ENCODE data around the gene SCGB3A2.
"Not testable (repeated sequence)": the region's sequence is repeated elsewhere in the genome, so short reads cannot be mapped to it uniquely, and the experiment has no call there.

SCGB3A2 gene

DNA sequence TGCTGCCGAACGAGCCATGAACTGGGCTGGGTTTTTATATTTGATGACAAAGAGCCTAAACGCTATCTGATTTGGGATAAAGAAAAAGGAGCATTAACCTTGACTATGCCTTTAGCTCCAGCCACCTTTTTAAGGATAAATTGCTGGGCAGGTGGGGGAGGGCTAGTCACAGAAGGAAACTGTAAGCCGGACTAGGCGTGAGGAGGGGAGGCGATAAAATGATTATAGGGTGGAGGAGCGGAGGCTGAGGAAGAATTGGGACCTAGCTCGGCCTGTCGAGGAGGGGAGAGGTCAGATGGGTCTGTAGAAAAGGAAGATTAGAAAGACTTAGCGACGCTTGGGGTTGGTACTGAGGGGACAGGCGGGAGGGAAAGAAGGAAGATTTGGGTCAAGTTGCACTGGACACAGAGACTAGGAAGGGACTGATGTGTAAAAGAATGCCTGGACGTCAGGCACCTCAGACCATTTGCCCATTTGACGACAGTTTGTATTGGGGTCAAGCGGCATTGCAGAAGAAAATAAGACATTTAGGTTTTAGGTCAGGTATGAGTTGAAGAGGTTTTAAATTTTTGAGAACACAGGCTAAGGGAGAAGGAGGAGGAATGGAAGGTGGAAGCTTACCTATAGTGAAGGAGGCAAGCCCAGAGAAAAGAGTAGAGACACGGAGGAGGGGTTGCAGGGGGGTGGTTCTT is 5.6 kb upstream of the SCGB3A2 start:
- not testable (repeated sequence) for H3K36me3 Mint-ChIP-seq (ENCODE audit: insufficient read depth); H3K4me3 Mint-ChIP-seq; DNase-seq (ENCODE audit: low spot score in 2 of 2); ATAC-seq (replicated peaks; ENCODE audit: extremely low read depth, poor library complexity, severe bottlenecking); H3K4me1 Mint-ChIP-seq; H3K9me3 Mint-ChIP-seq; H3K27ac Mint-ChIP-seq (ENCODE audit: low read depth)
- peaks cover 18% of the 10 kb centered on the region for H3K27me3 Mint-ChIP-seq

DNA sequence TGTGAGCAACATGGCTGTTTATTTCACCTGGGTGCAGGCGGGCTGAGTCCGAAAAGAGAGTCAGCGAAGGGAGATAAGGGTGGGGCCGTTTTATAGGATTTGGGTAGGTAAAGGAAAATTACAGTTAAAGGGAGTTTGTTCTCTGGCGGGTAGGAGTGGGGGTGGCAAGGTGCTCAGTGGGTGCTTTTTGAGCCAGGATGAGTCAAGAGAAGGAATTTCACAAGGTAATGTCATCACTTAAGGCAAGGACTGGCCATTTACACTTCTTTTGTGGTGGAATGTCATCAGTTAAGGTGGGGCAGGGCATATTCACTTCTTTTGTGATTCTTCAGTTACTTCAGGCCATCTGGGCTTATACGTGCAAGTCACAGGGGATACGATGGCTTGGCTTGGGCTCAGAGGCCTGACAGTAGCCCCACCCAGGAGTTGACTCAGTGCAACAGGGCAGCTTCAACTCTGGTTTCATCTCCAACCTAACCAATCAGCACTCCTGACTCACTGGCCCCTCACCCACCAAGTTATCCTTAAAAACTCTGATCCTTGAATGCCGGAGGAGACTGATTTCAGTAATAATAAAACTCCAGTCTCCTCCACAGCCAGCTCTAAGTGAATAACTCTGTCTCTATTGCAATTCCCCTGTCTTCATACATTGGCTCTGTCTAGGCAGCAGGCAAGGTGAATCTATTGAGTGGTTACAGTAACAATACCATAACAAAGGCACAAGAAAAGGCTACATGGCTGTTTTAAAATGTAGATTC is 4.2 kb upstream of the SCGB3A2 start:
- H3K4me1 Mint-ChIP-seq; H3K9me3 Mint-ChIP-seq; ATAC-seq (replicated peaks; ENCODE audit: extremely low read depth, poor library complexity, severe bottlenecking); DNase-seq (ENCODE audit: low spot score in 2 of 2); H3K27ac Mint-ChIP-seq (ENCODE audit: low read depth); H3K4me3 Mint-ChIP-seq; H3K36me3 Mint-ChIP-seq (ENCODE audit: insufficient read depth): not testable (repeated sequence)
- H3K27me3 Mint-ChIP-seq: peaks cover 22% of the 10 kb centered on the region

GRCh38 chr5:147874910-147875367 is 3.6 kb upstream of the SCGB3A2 start:
- no peaks in the 10 kb centered on the region for H3K36me3 Mint-ChIP-seq (ENCODE audit: insufficient read depth)
- no peak for DNase-seq (ENCODE audit: low spot score in 2 of 2)
- no peaks in the 10 kb centered on the region for H3K9me3 Mint-ChIP-seq
- H3K4me1 Mint-ChIP-seq: no peaks in the 10 kb centered on the region
- ATAC-seq (replicated peaks; ENCODE audit: extremely low read depth, poor library complexity, severe bottlenecking): no peak
- no peak overlapping the region for H3K27ac Mint-ChIP-seq (ENCODE audit: low read depth)
- peaks cover 29% of the 10 kb centered on the region for H3K27me3 Mint-ChIP-seq
- H3K4me3 Mint-ChIP-seq: no peak overlapping the region

- ATAC-seq (replicated peaks; ENCODE audit: extremely low read depth, poor library complexity, severe bottlenecking): no peak
- no peaks in the 10 kb centered on the region for H3K4me1 Mint-ChIP-seq
- H3K4me3 Mint-ChIP-seq: no peak overlapping the region
- no peaks in the 10 kb centered on the region for H3K36me3 Mint-ChIP-seq (ENCODE audit: insufficient read depth)
- H3K27me3 Mint-ChIP-seq: peaks cover 41% of the 10 kb centered on the region
- DNase-seq (ENCODE audit: low spot score in 2 of 2): no peak
- no peak overlapping the region for H3K27ac Mint-ChIP-seq (ENCODE audit: low read depth)
- H3K9me3 Mint-ChIP-seq: no peaks in the 10 kb centered on the region
Measured at GRCh38 chr5:147876141-147876540, 2.4 kb upstream of the SCGB3A2 start.

- no peaks in the 10 kb centered on the region for H3K9me3 Mint-ChIP-seq
- ATAC-seq (replicated peaks; ENCODE audit: extremely low read depth, poor library complexity, severe bottlenecking): no peak
- no peak overlapping the region for H3K27ac Mint-ChIP-seq (ENCODE audit: low read depth)
- no peaks in the 10 kb centered on the region for H3K4me1 Mint-ChIP-seq
- DNase-seq (ENCODE audit: low spot score in 2 of 2): no peak
- H3K27me3 Mint-ChIP-seq: peaks cover 44% of the 10 kb centered on the region
- H3K4me3 Mint-ChIP-seq: no peak overlapping the region
- no peaks in the 10 kb centered on the region for H3K36me3 Mint-ChIP-seq (ENCODE audit: insufficient read depth)
Measured at GRCh38 chr5:147876626-147877025, 1.9 kb upstream of the SCGB3A2 start.

GRCh38 chr5:147879784-147880183 is 1.3 kb downstream of the SCGB3A2 start:
- Mint-ChIP-seq H3K4me3 (no peak overlapping the region), H3K27ac (ENCODE audit: low read depth) (no peak overlapping the region), H3K9me3 (no peaks in the 10 kb centered on the region), H3K4me1 (no peaks in the 10 kb centered on the region), H3K36me3 (ENCODE audit: insufficient read depth) (no peaks in the 10 kb centered on the region), H3K27me3 (peaks cover 33% of the 10 kb centered on the region)
- DNase-seq (ENCODE audit: low spot score in 2 of 2) (no peak), ATAC-seq (replicated peaks; ENCODE audit: extremely low read depth, poor library complexity, severe bottlenecking) (no peak)

DNA sequence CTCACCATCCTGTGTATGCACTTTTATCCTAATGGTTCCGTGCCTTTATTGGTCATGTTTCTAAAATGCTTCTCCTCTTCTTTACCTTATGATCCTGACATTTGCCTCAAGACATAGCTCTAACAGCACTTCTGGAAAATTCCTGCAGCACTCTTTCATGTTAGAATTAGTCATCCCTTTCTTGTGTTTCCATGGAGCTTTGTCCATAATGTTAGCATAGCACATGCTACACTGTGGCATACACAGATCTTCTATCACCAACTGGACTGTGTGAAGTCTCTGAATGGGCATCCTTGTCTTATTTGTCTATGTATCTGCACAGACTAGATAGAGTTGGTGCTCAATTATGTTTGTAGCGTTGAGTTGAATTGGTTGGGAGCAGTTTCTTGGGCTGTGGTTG is 2.0 kb downstream of the SCGB3A2 start:
- no peak for ATAC-seq (replicated peaks; ENCODE audit: extremely low read depth, poor library complexity, severe bottlenecking)
- no peaks in the 10 kb centered on the region for H3K36me3 Mint-ChIP-seq (ENCODE audit: insufficient read depth)
- no peaks in the 10 kb centered on the region for H3K9me3 Mint-ChIP-seq
- no peak overlapping the region for H3K4me3 Mint-ChIP-seq
- no peaks in the 10 kb centered on the region for H3K4me1 Mint-ChIP-seq
- no peak overlapping the region for H3K27ac Mint-ChIP-seq (ENCODE audit: low read depth)
- peaks cover 40% of the 10 kb centered on the region for H3K27me3 Mint-ChIP-seq
- no peak for DNase-seq (ENCODE audit: low spot score in 2 of 2)

DNA sequence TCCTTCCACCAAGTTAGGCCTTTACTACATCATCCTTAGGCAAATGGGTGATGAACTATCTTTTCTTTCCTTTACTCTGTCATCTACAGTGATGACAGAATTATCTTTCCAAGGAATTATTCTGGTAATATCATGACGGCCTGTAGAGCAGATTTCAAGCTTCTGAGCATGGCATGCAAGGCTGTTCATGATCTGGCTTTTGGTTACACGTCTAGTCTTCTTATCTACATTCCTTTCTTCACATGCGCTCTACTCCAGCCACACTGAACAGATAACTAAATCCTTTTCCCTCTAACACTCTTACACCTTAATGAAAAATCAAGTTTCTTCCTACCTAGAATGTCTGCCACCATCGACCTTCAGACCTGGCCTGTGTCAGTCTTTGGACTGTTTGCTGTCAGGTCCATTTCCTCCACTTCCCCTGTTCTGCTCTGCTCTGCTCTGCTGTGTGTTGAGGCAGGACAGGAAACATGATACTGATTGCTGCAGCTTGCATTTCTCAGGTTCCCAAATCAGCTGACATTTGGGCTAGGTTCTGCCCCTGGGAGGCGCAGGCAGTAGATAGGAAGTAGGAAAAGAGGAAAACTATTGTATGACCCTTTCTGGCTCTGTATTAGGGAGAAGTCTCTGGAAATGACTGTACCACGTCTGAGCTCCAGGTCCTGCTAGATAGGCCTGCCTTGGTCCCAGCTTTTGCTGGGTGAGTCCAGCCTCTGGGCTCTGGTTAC is 4.2 kb downstream of the SCGB3A2 start:
- no peaks in the 10 kb centered on the region for H3K36me3 Mint-ChIP-seq (ENCODE audit: insufficient read depth)
- H3K27me3 Mint-ChIP-seq: peaks cover 45% of the 10 kb centered on the region
- H3K4me1 Mint-ChIP-seq: no peaks in the 10 kb centered on the region
- H3K27ac Mint-ChIP-seq (ENCODE audit: low read depth): no peak overlapping the region
- H3K9me3 Mint-ChIP-seq: no peaks in the 10 kb centered on the region
- ATAC-seq (replicated peaks; ENCODE audit: extremely low read depth, poor library complexity, severe bottlenecking): no peak
- no peak overlapping the region for H3K4me3 Mint-ChIP-seq
- no peak for DNase-seq (ENCODE audit: low spot score in 2 of 2)

- Mint-ChIP-seq H3K9me3 (no peaks in the 10 kb centered on the region), H3K36me3 (ENCODE audit: insufficient read depth) (no peaks in the 10 kb centered on the region), H3K4me3 (no peak overlapping the region), H3K4me1 (no peaks in the 10 kb centered on the region), H3K27ac (ENCODE audit: low read depth) (no peak overlapping the region), H3K27me3 (peaks cover 53% of the 10 kb centered on the region)
- ATAC-seq (replicated peaks; ENCODE audit: extremely low read depth, poor library complexity, severe bottlenecking) (no peak), DNase-seq (ENCODE audit: low spot score in 2 of 2) (no peak)
Measured at GRCh38 chr5:147887026-147887627, 8.6 kb downstream of the SCGB3A2 start.

DNA sequence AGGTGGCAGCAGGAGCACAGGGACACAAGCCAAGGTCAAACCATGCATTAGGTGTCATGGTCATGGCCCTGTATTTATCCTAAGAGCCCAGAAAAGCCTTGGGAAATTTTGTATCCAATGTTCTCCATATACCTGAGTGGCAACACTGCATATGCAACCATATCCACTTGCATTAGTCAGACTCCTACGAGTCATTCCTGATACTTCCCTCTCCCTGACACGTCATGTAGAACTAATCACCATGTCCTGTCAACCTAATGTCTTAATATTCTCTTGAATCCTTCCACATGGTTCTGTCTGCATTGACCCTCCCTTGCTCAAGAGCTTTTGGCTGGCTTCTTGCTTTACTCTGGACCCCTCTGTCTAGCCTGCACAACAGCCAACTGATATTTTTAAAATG is 9.4 kb downstream of the SCGB3A2 start:
- Mint-ChIP-seq H3K4me1 (no peaks in the 10 kb centered on the region), H3K27me3 (peaks cover 53% of the 10 kb centered on the region), H3K27ac (ENCODE audit: low read depth) (no peak overlapping the region), H3K9me3 (no peaks in the 10 kb centered on the region), H3K36me3 (ENCODE audit: insufficient read depth) (no peaks in the 10 kb centered on the region), H3K4me3 (no peak overlapping the region)
- DNase-seq (ENCODE audit: low spot score in 2 of 2) (no peak), ATAC-seq (replicated peaks; ENCODE audit: extremely low read depth, poor library complexity, severe bottlenecking) (no peak)

GRCh38 chr5:147892696-147893296 is 14.3 kb downstream of the SCGB3A2 start:
- Mint-ChIP-seq H3K4me1 (no peaks in the 10 kb centered on the region), H3K27ac (ENCODE audit: low read depth) (no peak overlapping the region), H3K4me3 (no peak overlapping the region), H3K36me3 (ENCODE audit: insufficient read depth) (no peaks in the 10 kb centered on the region), H3K27me3 (peaks cover 51% of the 10 kb centered on the region), H3K9me3 (no peaks in the 10 kb centered on the region)
- DNase-seq (ENCODE audit: low spot score in 2 of 2): no peak
- ATAC-seq (replicated peaks; ENCODE audit: extremely low read depth, poor library complexity, severe bottlenecking): no peak

- no peak overlapping the region for H3K4me3 Mint-ChIP-seq
- H3K27ac Mint-ChIP-seq (ENCODE audit: low read depth): no peak overlapping the region
- no peaks in the 10 kb centered on the region for H3K4me1 Mint-ChIP-seq
- ATAC-seq (replicated peaks; ENCODE audit: extremely low read depth, poor library complexity, severe bottlenecking): no peak
- H3K36me3 Mint-ChIP-seq (ENCODE audit: insufficient read depth): no peaks in the 10 kb centered on the region
- H3K27me3 Mint-ChIP-seq: peaks cover 41% of the 10 kb centered on the region
- H3K9me3 Mint-ChIP-seq: no peaks in the 10 kb centered on the region
- DNase-seq (ENCODE audit: low spot score in 2 of 2): no peak
Measured at GRCh38 chr5:147893820-147894219, 15.3 kb downstream of the SCGB3A2 start.

All from central memory CD8-positive, alpha-beta T cell (primary cell).